Loucy (cell line): ENCODE data around the gene DUSP7.

Experiments
- H2AFZ ChIP-seq: fragments of 200-600 bp; sonication (generic); 2 replicates; pipeline ENCODE4 v1.6.0; 2016; ENCODE audit warnings: antibody characterized with exemption, mild to moderate bottlenecking, low read length, moderate library complexity
- H3F3A ChIP-seq: fragments of 200-600 bp; 2 replicates; pipeline ENCODE4 v1.6.0; 2016; ENCODE audit warnings: antibody characterized with exemption, low read depth, mild to moderate bottlenecking
- H3K27me3 ChIP-seq: fragments of 200-600 bp; sonication (generic); 2 replicates; pipeline ENCODE4 v1.6.1; 2014; ENCODE audit warnings: low read length, mild to moderate bottlenecking; ENCODE audit not compliant: insufficient read depth, poor library complexity, severe bottlenecking
- H3K36me3 ChIP-seq: fragments of 200-600 bp; sonication (generic); 2 replicates; pipeline ENCODE4 v1.6.1; 2016; ENCODE audit warnings: low read length; ENCODE audit not compliant: insufficient read depth
- H3K4me1 ChIP-seq: fragments of 200-600 bp; sonication (generic); 2 replicates; pipeline ENCODE4 v1.5.1; 2014; ENCODE audit warnings: low read length, mild to moderate bottlenecking; ENCODE audit not compliant: insufficient read depth, poor library complexity, severe bottlenecking
- H3K4me2 ChIP-seq: fragments of 200-600 bp; sonication (generic); 2 replicates; pipeline ENCODE4 v1.6.0; 2014; ENCODE audit warnings: antibody characterized with exemption, low read length, low read depth, mild to moderate bottlenecking; ENCODE audit not compliant: poor library complexity, severe bottlenecking
- H3K4me3 ChIP-seq: fragments of 200-600 bp; sonication (generic); 2 replicates; pipeline ENCODE4 v1.5.1; 2014; ENCODE audit warnings: low read length, mild to moderate bottlenecking, mixed read lengths; ENCODE audit not compliant: poor library complexity, severe bottlenecking
- H3K79me2 ChIP-seq: fragments of 200-600 bp; sonication (generic); 2 replicates; pipeline ENCODE4 v1.6.1; 2014; ENCODE audit warnings: low read length; ENCODE audit not compliant: insufficient read depth
- H3K9ac ChIP-seq: fragments of 200-600 bp; sonication (generic); 2 replicates; pipeline ENCODE4 v1.6.0; 2014; ENCODE audit warnings: mild to moderate bottlenecking, low read depth, low read length, moderate library complexity; ENCODE audit not compliant: poor library complexity, severe bottlenecking
- H3K9me2 ChIP-seq: fragments of 200-600 bp; sonication (generic); replicated peaks from 2 replicates; pipeline ENCODE4 v1.6.1; 2016; ENCODE audit warnings: low read depth, low read length, mixed read lengths
- H3K9me3 ChIP-seq: fragments of 200-600 bp; sonication (generic); 2 replicates; pipeline ENCODE4 v1.6.1; 2014; ENCODE audit warnings: mild to moderate bottlenecking, antibody characterized with exemption, low read length, low read depth; ENCODE audit not compliant: insufficient read depth
- H4K20me1 ChIP-seq: fragments of 200-600 bp; sonication (generic); 2 replicates; pipeline ENCODE4 v1.6.0; 2014; ENCODE audit warnings: antibody characterized with exemption, low read length, mild to moderate bottlenecking; ENCODE audit not compliant: insufficient read depth, poor library complexity, severe bottlenecking
- CTCF ChIP-seq: fragments of 200-600 bp; sonication (generic); conservative IDR thresholded peaks from 2 replicates; pipeline ENCODE4 v1.5.1; 2014; ENCODE audit warnings: mild to moderate bottlenecking, antibody characterized with exemption, low read length
- EZH2phosphoT487 ChIP-seq: fragments of 200-600 bp; IDR thresholded peaks from 2 replicates; pipeline ENCODE4 v1.6.1; 2018; ENCODE audit warnings: antibody characterized with exemption, mild to moderate bottlenecking, moderate library complexity, borderline replicate concordance

DUSP7 gene

GRCh38 chr3:52072020-52072419, 15.6 kb upstream of the DUSP7 start:
- Histone ChIP-seq H3K36me3 (peaks cover 24% of the 10 kb centered on the region; the same call in 1 of the 2 replicates), H2AFZ (no peak overlapping the region), H3K79me2 (no peaks in the 10 kb centered on the region), H3K9me2 (no peaks in the 10 kb centered on the region), H3K9me3 (no peaks in the 10 kb centered on the region), H3K4me3 (no peak overlapping the region), H3F3A (no peaks in the 10 kb centered on the region), H3K9ac (no peak overlapping the region), H3K4me1 (no peaks in the 10 kb centered on the region), H4K20me1 (no peaks in the 10 kb centered on the region), H3K27me3 (no peaks in the 10 kb centered on the region), H3K4me2 (no peak overlapping the region)
- TF ChIP-seq CTCF (no peak), EZH2phosphoT487 (no peak)

DNA sequence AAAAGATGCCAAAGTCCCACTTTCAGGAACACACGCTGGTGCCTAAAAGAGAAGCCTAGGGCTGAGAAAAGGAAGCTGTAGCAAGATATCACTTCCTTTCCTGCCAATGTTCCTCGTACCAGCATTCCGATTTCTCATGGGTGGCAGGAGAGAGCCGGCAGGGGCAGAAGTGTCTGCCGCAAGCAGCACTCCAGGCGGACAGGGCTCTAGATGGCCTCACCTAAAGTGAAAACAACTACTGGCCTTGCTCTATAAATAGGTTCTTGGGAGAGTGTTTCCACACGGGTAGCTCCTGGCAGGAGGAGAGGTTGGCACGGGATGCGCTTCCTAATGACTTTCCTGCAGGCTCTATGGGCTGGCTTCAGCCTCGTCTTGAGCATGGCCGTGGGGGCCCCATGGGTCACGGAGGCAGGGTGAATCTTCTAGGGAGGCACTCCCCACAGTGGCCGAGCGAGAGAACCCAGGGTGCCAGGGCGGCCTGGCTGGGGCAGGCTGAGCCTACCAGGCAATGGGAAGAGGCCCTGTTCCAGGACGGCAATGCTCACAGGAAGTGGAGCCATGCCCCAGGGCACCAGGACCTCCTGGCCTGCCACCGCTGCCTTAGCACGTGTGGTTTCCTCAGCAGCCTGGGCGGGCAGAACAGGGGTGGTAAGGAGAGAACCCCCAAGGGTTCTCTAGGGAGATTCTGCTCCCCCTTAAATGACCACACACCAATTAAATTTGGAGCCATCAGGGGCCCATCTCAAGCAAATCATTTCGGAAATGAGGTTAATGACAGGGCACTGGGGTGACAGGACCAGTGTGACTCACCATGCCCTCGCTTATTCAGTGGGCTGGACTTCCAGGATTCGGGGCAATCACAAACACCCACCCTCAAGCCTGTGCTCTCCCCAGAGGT, 14.6 kb upstream of the DUSP7 start:
- Histone ChIP-seq H3K9me2 (no peaks in the 10 kb centered on the region), H4K20me1 (no peaks in the 10 kb centered on the region), H3K36me3 (peaks cover 24% of the 10 kb centered on the region; the same call in 1 of the 2 replicates), H3K4me2 (no peak overlapping the region), H3K27me3 (no peaks in the 10 kb centered on the region), H2AFZ (no peak overlapping the region), H3K4me3 (no peak overlapping the region), H3K9me3 (no peaks in the 10 kb centered on the region), H3K9ac (no peak overlapping the region), H3F3A (no peaks in the 10 kb centered on the region), H3K79me2 (no peaks in the 10 kb centered on the region), H3K4me1 (no peaks in the 10 kb centered on the region)
- no peak for TF ChIP-seq EZH2phosphoT487
- no peak for TF ChIP-seq CTCF

DNA sequence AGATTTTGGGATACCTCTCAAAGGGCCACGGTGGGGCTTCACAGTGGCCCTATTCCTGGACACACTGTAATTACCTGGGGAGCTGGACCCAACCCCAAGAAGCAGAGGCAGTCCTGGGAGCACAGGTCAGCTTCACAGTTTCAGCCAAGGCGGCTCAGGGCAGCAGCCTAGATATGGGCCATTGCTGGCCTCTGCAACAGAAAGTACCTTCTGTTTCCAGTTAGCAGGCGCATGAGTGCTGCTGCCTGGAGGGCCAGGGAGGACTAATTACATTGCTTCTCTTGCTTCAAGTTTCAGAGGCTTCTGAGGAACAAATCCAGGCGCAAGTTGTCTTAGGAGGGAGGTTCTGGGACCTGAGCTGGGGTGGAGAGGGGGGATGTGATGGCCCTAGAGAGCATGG, 13.5 kb upstream of the DUSP7 start:
- Histone ChIP-seq H3K79me2 (no peaks in the 10 kb centered on the region), H3K9ac (no peak overlapping the region), H3K4me3 (no peak overlapping the region), H3K4me2 (no peak overlapping the region), H4K20me1 (no peaks in the 10 kb centered on the region), H3K9me3 (no peaks in the 10 kb centered on the region), H3K9me2 (no peaks in the 10 kb centered on the region), H3K27me3 (no peaks in the 10 kb centered on the region), H3K4me1 (no peaks in the 10 kb centered on the region), H3F3A (no peaks in the 10 kb centered on the region), H2AFZ (no peak overlapping the region), H3K36me3 (peaks cover 14% of the 10 kb centered on the region; the same call in 1 of the 2 replicates)
- TF ChIP-seq EZH2phosphoT487 = no peak
- no peak for TF ChIP-seq CTCF
